H9 (cell line): ENCODE results near the gene SPATA20. TPM values are rescaled to one million over a fixed set of nuclear protein-coding genes. Genes with fewer than 3 reads are reported as not detected.

Experiments used
- DNase-seq: peaks from one replicate; pipeline ENCODE4 v3.0.0-alpha.2; 2017
- H2AFZ ChIP-seq: one replicate; pipeline ENCODE4 v1.6.1; 2013; ENCODE audit warnings: mild to moderate bottlenecking, low read length, control low read depth, moderate library complexity
- H2AK5ac ChIP-seq: 2 replicates; pipeline ENCODE4 v1.6.1; 2013; ENCODE audit warnings: low read length, control low read depth, mixed read lengths; ENCODE audit not compliant: insufficient read length
- H2BK120ac ChIP-seq: one replicate; pipeline ENCODE4 v1.6.1; 2013; ENCODE audit warnings: low read depth, mild to moderate bottlenecking, low read length, control low read depth, inconsistent platforms; ENCODE audit not compliant: poor library complexity, severe bottlenecking
- H2BK12ac ChIP-seq: 2 replicates; pipeline ENCODE4 v1.6.1; 2013; ENCODE audit warnings: low read length, control low read depth, mixed read lengths, low read depth; ENCODE audit not compliant: insufficient read length
- H2BK15ac ChIP-seq: 2 replicates; pipeline ENCODE4 v1.6.1; 2013; ENCODE audit warnings: low read depth, low read length, control low read depth
- H2BK20ac ChIP-seq: one replicate; pipeline ENCODE4 v1.6.1; 2013; ENCODE audit warnings: low read depth, mild to moderate bottlenecking, low read length, control low read depth, inconsistent platforms; ENCODE audit not compliant: poor library complexity, severe bottlenecking
- H2BK5ac ChIP-seq: 2 replicates; pipeline ENCODE4 v1.6.1; 2013; ENCODE audit warnings: low read length, control low read depth, mixed read lengths; ENCODE audit not compliant: insufficient read length
- H3K14ac ChIP-seq: 2 replicates; pipeline ENCODE4 v1.6.1; 2013; ENCODE audit warnings: low read length, control low read depth; ENCODE audit not compliant: insufficient read depth
- H3K18ac ChIP-seq: 2 replicates; pipeline ENCODE4 v1.6.1; 2013; ENCODE audit warnings: low read depth, mild to moderate bottlenecking, mixed read lengths, low read length, control low read depth; ENCODE audit not compliant: insufficient read length
- H3K23ac ChIP-seq: 2 replicates; pipeline ENCODE4 v1.6.1; 2013; ENCODE audit warnings: low read length, control low read depth, mixed read lengths, low read depth; ENCODE audit not compliant: insufficient read length
- H3K23me2 ChIP-seq: 2 replicates; pipeline ENCODE4 v1.6.1; 2013; ENCODE audit warnings: low read depth, mild to moderate bottlenecking, mixed read lengths, low read length, control low read depth; ENCODE audit not compliant: insufficient read length, poor library complexity, severe bottlenecking
- H3K27ac ChIP-seq: 2 replicates; pipeline ENCODE4 v1.5.1; 2013; ENCODE audit warnings: low read length, control low read depth, mixed read lengths, low read depth; ENCODE audit not compliant: insufficient read length
- H3K27me3 ChIP-seq: 2 replicates; pipeline ENCODE4 v1.6.1; 2013; ENCODE audit warnings: low read length, control low read depth, inconsistent platforms; ENCODE audit not compliant: insufficient read depth
- H3K4ac ChIP-seq: 2 replicates; pipeline ENCODE4 v1.6.1; 2013; ENCODE audit warnings: low read depth, mild to moderate bottlenecking, control low read depth, inconsistent platforms, low read length, moderate library complexity
- H3K4me1 ChIP-seq: 2 replicates; pipeline ENCODE4 v1.6.1; 2013; ENCODE audit warnings: low read length, control low read depth, inconsistent platforms; ENCODE audit not compliant: insufficient read depth
- H3K4me2 ChIP-seq: 2 replicates; pipeline ENCODE4 v1.6.1; 2013; ENCODE audit warnings: low read length, control low read depth, mixed read lengths; ENCODE audit not compliant: insufficient read length, insufficient read depth
- H3K56ac ChIP-seq: 2 replicates; pipeline ENCODE4 v1.6.1; 2013; ENCODE audit warnings: low read depth, mild to moderate bottlenecking, mixed read lengths, low read length, control low read depth; ENCODE audit not compliant: insufficient read length
- H3K79me1 ChIP-seq: 2 replicates; pipeline ENCODE4 v1.6.1; 2013; ENCODE audit warnings: low read depth, mild to moderate bottlenecking, moderate library complexity, low read length, control low read depth, inconsistent platforms; ENCODE audit not compliant: insufficient read depth, poor library complexity, severe bottlenecking
- H3K79me2 ChIP-seq: 2 replicates; pipeline ENCODE4 v1.6.1; 2013; ENCODE audit warnings: low read length, control low read depth, inconsistent platforms; ENCODE audit not compliant: insufficient read depth
- H3K9ac ChIP-seq: 2 replicates; pipeline ENCODE4 v1.6.1; 2013; ENCODE audit warnings: low read length, control low read depth, mixed read lengths; ENCODE audit not compliant: insufficient read length; ENCODE audit errors: extremely low read depth
- H3K9me3 ChIP-seq: one replicate; pipeline ENCODE4 v1.6.1; 2013; ENCODE audit warnings: low read depth, low read length, inconsistent platforms; ENCODE audit not compliant: control insufficient read depth
- H3T11ph ChIP-seq: one replicate; pipeline ENCODE4 v1.6.1; 2013; ENCODE audit warnings: mild to moderate bottlenecking, low read length, control low read depth, inconsistent platforms
- H4K20me1 ChIP-seq: one replicate; pipeline ENCODE4 v1.6.1; 2013; ENCODE audit not compliant: control insufficient read depth, insufficient read length, insufficient read depth
- H4K5ac ChIP-seq: 2 replicates; pipeline ENCODE4 v1.6.1; 2013; ENCODE audit warnings: low read depth, mild to moderate bottlenecking, mixed read lengths, low read length, control low read depth; ENCODE audit not compliant: insufficient read length
- H4K8ac ChIP-seq: replicated peaks from 2 replicates; pipeline ENCODE4 v1.6.1; 2013; ENCODE audit warnings: low read length, control low read depth, mixed read lengths, low read depth; ENCODE audit not compliant: insufficient read length
- H4K91ac ChIP-seq: 2 replicates; pipeline ENCODE4 v1.6.1; 2013; ENCODE audit warnings: low read depth, mild to moderate bottlenecking, moderate library complexity, mixed read lengths, low read length, control low read depth; ENCODE audit not compliant: insufficient read length
- H3K27ac Mint-ChIP-seq, 3 experiments: 2 replicates in 2 of 3; 3 replicates in 1 of 3; pipeline ENCODE4 v1.8.0; 2020 to 2021; ENCODE audit warnings: mixed read lengths in 3 of 3, mild to moderate bottlenecking in 1 of 3, moderate library complexity in 1 of 3
- H3K27me3 Mint-ChIP-seq: 2 replicates; pipeline ENCODE4 v1.8.0; 2021; ENCODE audit warnings: low read depth, mild to moderate bottlenecking, moderate library complexity, mixed read lengths
- H3K36me3 Mint-ChIP-seq, 3 experiments: 2 replicates in 2 of 3; 3 replicates in 1 of 3; pipeline ENCODE4 v1.8.0; 2020 to 2021; ENCODE audit warnings: low read depth in 3 of 3, mixed read lengths in 3 of 3; ENCODE audit not compliant: insufficient read depth in 1 of 3
- H3K4me1 Mint-ChIP-seq, 2 experiments: 2 replicates each; pipeline ENCODE4 v1.8.0; 2020; ENCODE audit warnings: mixed read lengths in 2 of 2
- H3K4me3 Mint-ChIP-seq, 2 experiments: 2 replicates in 1 of 2; 3 replicates in 1 of 2; pipeline ENCODE4 v1.8.0; 2020 to 2021; ENCODE audit warnings: mild to moderate bottlenecking in 2 of 2, mixed read lengths in 2 of 2, moderate library complexity in 1 of 2
- H3K9me3 Mint-ChIP-seq, 2 experiments: 2 replicates in 1 of 2; 3 replicates in 1 of 2; pipeline ENCODE4 v1.8.0; 2020; ENCODE audit warnings: mild to moderate bottlenecking in 2 of 2, mixed read lengths in 2 of 2, moderate library complexity in 1 of 2
- WGBS: extraction: QIAGEN DNeasy Blood & Tissue Kit; methylation state at CpG from one replicate; pipeline ENCODE4 v1.1.7; 2013; ENCODE audit warnings: missing lambda C conversion rate, low lambda C conversion rate, mixed read lengths; ENCODE audit not compliant: insufficient read length; ENCODE audit errors: extremely low coverage; 5-methylcytosine and 5-hydroxymethylcytosine counted together
- total RNA-seq: library from RNA; stranded (reverse); gene quantifications from 2 replicates; pipeline ENCODE4 v1.2.1, GENCODE V29; 2021
- TF ChIP-seq, protein P1 (sequence below): fragments of 200-600 bp; sonication (generic); conservative IDR thresholded peaks from 3 replicates; pipeline ENCODE4 v1.8.0; 2021; ENCODE audit warnings: antibody characterized with exemption, mild to moderate bottlenecking

Gene SPATA20
- total RNA-seq, 1 experiment from 2014 or later: 23.9 TPM

GRCh38 chr17:50505591-50506130 is 41.3 kb upstream of the SPATA20 start:
- Histone ChIP-seq H2AFZ (no peak overlapping the region), H4K91ac (no peak overlapping the region)

More at GRCh38 chr17:50505591-50506130, 41.3 kb upstream of the SPATA20 start:
- Histone ChIP-seq H3K9ac (no peak overlapping the region), H2BK15ac (no peak overlapping the region), H3T11ph (no peak overlapping the region), H2BK12ac (no peak overlapping the region), H3K27me3 (no peaks in the 10 kb centered on the region; the same call in none of the 2 replicates), H3K4me2 (no peak overlapping the region), H2BK120ac (no peak overlapping the region), H2BK5ac (no peak overlapping the region), H3K4me1 (peaks cover 3% of the 10 kb centered on the region; the same call in 1 of the 2 replicates), H3K23ac (no peak overlapping the region), H3K79me2 (no peaks in the 10 kb centered on the region), H3K23me2 (peaks cover 5% of the 10 kb centered on the region), H3K56ac (no peak overlapping the region), H2BK20ac (no peak overlapping the region), H3K4ac (no peak overlapping the region), H3K79me1 (no peaks in the 10 kb centered on the region), H2AK5ac (no peak overlapping the region), H3K27ac (no peak overlapping the region), H3K18ac (no peak overlapping the region), H4K8ac (peak overlapping the region; percentile 72), H4K20me1 (no peaks in the 10 kb centered on the region), H4K5ac (no peak overlapping the region), H3K9me3 (no peaks in the 10 kb centered on the region), H3K14ac (no peak overlapping the region; the same call in 1 of the 2 replicates)
- no peak for DNase-seq
- Mint-ChIP-seq H3K9me3 (no peaks in the 10 kb centered on the region; a peak in 2 of 5 replicates), H3K27ac (0 out of 7 replicates have a peak overlapping the region, but pooled peaks of 1 of the 3 experiments have one; percentile 34), H3K4me3 (no peak overlapping the region), H3K36me3 (no peaks in the 10 kb centered on the region), H3K4me1 (peaks cover 23 to 26% of the 10 kb centered on the region in 2 experiments), H3K27me3 (peaks cover 10% of the 10 kb centered on the region)
- WGBS: no CpG with 5 or more reads among the region's 7 CpGs
- TF ChIP-seq, protein P1, sequence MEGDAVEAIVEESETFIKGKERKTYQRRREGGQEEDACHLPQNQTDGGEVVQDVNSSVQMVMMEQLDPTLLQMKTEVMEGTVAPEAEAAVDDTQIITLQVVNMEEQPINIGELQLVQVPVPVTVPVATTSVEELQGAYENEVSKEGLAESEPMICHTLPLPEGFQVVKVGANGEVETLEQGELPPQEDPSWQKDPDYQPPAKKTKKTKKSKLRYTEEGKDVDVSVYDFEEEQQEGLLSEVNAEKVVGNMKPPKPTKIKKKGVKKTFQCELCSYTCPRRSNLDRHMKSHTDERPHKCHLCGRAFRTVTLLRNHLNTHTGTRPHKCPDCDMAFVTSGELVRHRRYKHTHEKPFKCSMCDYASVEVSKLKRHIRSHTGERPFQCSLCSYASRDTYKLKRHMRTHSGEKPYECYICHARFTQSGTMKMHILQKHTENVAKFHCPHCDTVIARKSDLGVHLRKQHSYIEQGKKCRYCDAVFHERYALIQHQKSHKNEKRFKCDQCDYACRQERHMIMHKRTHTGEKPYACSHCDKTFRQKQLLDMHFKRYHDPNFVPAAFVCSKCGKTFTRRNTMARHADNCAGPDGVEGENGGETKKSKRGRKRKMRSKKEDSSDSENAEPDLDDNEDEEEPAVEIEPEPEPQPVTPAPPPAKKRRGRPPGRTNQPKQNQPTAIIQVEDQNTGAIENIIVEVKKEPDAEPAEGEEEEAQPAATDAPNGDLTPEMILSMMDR: no peak
